Liver (tissue), 9 donors: Measurements from ENCODE around the gene ZMPSTE24. TPM values are rescaled to one million over a fixed set of nuclear protein-coding genes. Genes with fewer than 3 reads are reported as not detected.
"Not testable (repeated sequence)": the region's sequence is repeated elsewhere in the genome, so short reads cannot be mapped to it uniquely, and the experiment has no call there.

ENCODE experiments used
- DNase-seq: peaks from one replicate; pipeline ENCODE4 v3.0.0-alpha.2; 2017; ENCODE audit warnings: low spot score
- H3K27ac ChIP-seq, 2 donors: one replicate each; pipeline ENCODE4 v1.7.0; 2013; ENCODE audit warnings: inconsistent platforms in 2 of 2, low read length in 2 of 2, control low read depth in 1 of 2, low read depth in 1 of 2, mild to moderate bottlenecking in 1 of 2
- H3K27me3 ChIP-seq, 4 donors: one replicate each; pipeline versions ENCODE4 v1.6.1 to v1.7.0; 2013; ENCODE audit warnings: low read length in 3 of 4, inconsistent platforms in 1 of 4, mild to moderate bottlenecking in 1 of 4, moderate library complexity in 1 of 4; ENCODE audit not compliant: control insufficient read depth in 4 of 4, insufficient read depth in 4 of 4
- H3K36me3 ChIP-seq, 4 donors: one replicate each; pipeline versions ENCODE4 v1.6.1 to v1.7.0; 2013; ENCODE audit warnings: low read length in 3 of 4, mild to moderate bottlenecking in 3 of 4, low read depth in 1 of 4, moderate library complexity in 1 of 4; ENCODE audit not compliant: control insufficient read depth in 4 of 4, insufficient read depth in 3 of 4
- H3K4me1 ChIP-seq, 4 donors: one replicate each; pipeline versions ENCODE4 v1.6.1 to v1.7.0; 2013; ENCODE audit warnings: low read length in 3 of 4, mild to moderate bottlenecking in 3 of 4, moderate library complexity in 1 of 4; ENCODE audit not compliant: control insufficient read depth in 4 of 4, insufficient read depth in 4 of 4
- H3K4me3 ChIP-seq, 3 donors: one replicate each; pipeline versions ENCODE4 v1.6.1 to v1.7.0; 2013; ENCODE audit warnings: low read length in 3 of 3, control low read depth in 1 of 3, low read depth in 1 of 3, mild to moderate bottlenecking in 1 of 3
- H3K9ac ChIP-seq, 2 donors: one replicate each; pipeline ENCODE4 v1.7.0; 2013; ENCODE audit warnings: low read length in 2 of 2, mild to moderate bottlenecking in 2 of 2, moderate library complexity in 2 of 2, control low read depth in 1 of 2, low read depth in 1 of 2
- H3K9me3 ChIP-seq, 4 donors: one replicate each; pipeline versions ENCODE4 v1.6.1 to v1.7.0; 2013; ENCODE audit warnings: low read length in 3 of 4; ENCODE audit not compliant: control insufficient read depth in 4 of 4
- NR2F2 ChIP-seq: IDR thresholded peaks from 2 replicates; pipeline ENCODE4 v1.6.1; 2016; ENCODE audit warnings: antibody characterized with exemption
- WGBS: extraction: QIAGEN DNeasy Blood & Tissue Kit; methylation state at CpG from one replicate; pipeline ENCODE4 v1.1.7; 2013; 5-methylcytosine and 5-hydroxymethylcytosine counted together
- polyA plus RNA-seq, 2 donors: library from polyadenylated mRNA; stranded (reverse) in 1 of 2; unstranded in 1 of 2; fragments of 200-250 nt in 1 of 2; fragments of >200 nt in 1 of 2; fragmentation: Nextera tagmentation in 1 of 2; extraction: Ambion mirVana in 1 of 2; gene quantifications; one replicate each; pipeline versions ENCODE4 v1.2.1 to v1.2.3, GENCODE V29; 2013 to 2015
- total RNA-seq, 2 donors: library from RNA; depleted of rRNA; stranded (reverse); fragments of >200 nt; gene quantifications; one replicate each; pipeline ENCODE4 v1.2.3, GENCODE V29; 2014
- donor health status: healthy.
- donor health status: healthy.
- donor health status: healthy.
- donor health status: healthy.
- donor health status: healthy.

The ZMPSTE24 gene
- total and polyA plus RNA-seq, 4 donors: 17.3 to 40.1 (median 22.6) TPM

DNA sequence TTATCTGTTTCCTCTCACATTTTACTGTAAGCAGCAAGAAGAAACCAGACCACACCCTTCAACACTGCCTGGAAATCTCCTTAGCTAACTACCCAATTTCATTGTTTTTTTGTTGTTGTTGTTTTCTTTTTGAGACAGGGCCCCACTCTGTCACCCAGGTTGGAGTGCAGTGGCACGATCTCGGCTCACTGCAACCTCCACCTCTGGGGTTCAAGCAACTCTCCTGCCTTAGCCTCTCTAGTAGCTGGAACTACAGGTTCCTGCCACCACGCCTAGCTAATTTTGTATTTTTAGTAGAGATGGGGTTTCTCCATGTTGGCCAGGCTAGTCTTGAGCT lies 84.3 kb downstream of the ZMPSTE24 start:
- H3K27ac ChIP-seq: peak overlapping the region in 1 of 2 donors; percentile 18

More for the DNA sequence above, 84.3 kb downstream of the ZMPSTE24 start:
- not testable (repeated sequence) for DNase-seq, H3K36me3 ChIP-seq, H3K4me3 ChIP-seq, H3K9me3 ChIP-seq, H3K27me3 ChIP-seq
- peak; percentile 7 for TF ChIP-seq NR2F2
- 90% methylated on average over 3 of the region's 3 CpGs for WGBS
- H3K9ac ChIP-seq: peak overlapping the region in 1 of 2 donors; percentile 13
- peaks cover 0 to 15% (median 5%) of the 10 kb centered on the region in 4 donors for H3K4me1 ChIP-seq

Other genes with a start within 250 kb of the ZMPSTE24 start
- 100 to 1,000 TPM in 1 of 2 donors, 10 to 100 TPM in 1; 75.5 to 105 TPM for gene CAP1, start 217.5 kb upstream of the ZMPSTE24 start, total RNA-seq
- 10 to 100 TPM; 77.4 to 91.7 TPM for gene CAP1, start 217.5 kb upstream of the ZMPSTE24 start, polyA plus RNA-seq
- gene PPT1, start 161.0 kb upstream of the ZMPSTE24 start, total RNA-seq: 10 to 100 TPM; 20.3 to 46.8 TPM
- gene PPT1, start 161.0 kb upstream of the ZMPSTE24 start, polyA plus RNA-seq: 10 to 100 TPM; 15.4 to 33.9 TPM
- gene RLF, start 96.8 kb upstream of the ZMPSTE24 start, total RNA-seq: 10 to 100 TPM; 10.2 to 13.4 TPM
- gene RLF, start 96.8 kb upstream of the ZMPSTE24 start, polyA plus RNA-seq: 1 to 10 TPM; 1.7 to 2.5 TPM
- not detected for gene TMCO2, start 10.3 kb upstream of the ZMPSTE24 start, total RNA-seq
- not detected for gene TMCO2, start 10.3 kb upstream of the ZMPSTE24 start, polyA plus RNA-seq
- under 1 TPM; 0.19 to 0.75 TPM for gene COL9A2, start 59.0 kb downstream of the ZMPSTE24 start, total RNA-seq
- gene COL9A2, start 59.0 kb downstream of the ZMPSTE24 start, polyA plus RNA-seq: under 1 TPM; 0.22 to 0.46 TPM
- gene SMAP2, start 115.5 kb downstream of the ZMPSTE24 start, total RNA-seq: 10 to 100 TPM; 20.0 to 36.8 TPM
- 10 to 100 TPM; 25.5 to 34.1 TPM for gene SMAP2, start 115.5 kb downstream of the ZMPSTE24 start, polyA plus RNA-seq
- gene ZFP69B, start 192.2 kb downstream of the ZMPSTE24 start, total RNA-seq: under 1 TPM; 0.79 to 0.92 TPM
- under 1 TPM; 0.19 to 0.45 TPM for gene ZFP69B, start 192.2 kb downstream of the ZMPSTE24 start, polyA plus RNA-seq
- 1 to 10 TPM; 1.3 to 1.9 TPM for gene ZFP69, start 219.1 kb downstream of the ZMPSTE24 start, total RNA-seq
- 1 to 10 TPM in 1 of 2 donors, under 1 TPM in 1; 0.96 to 1.2 TPM for gene ZFP69, start 219.1 kb downstream of the ZMPSTE24 start, polyA plus RNA-seq